Measurements from ENCODE around the gene MLH3. TPM values are rescaled to one million over a fixed set of nuclear protein-coding genes. Genes with fewer than 3 reads are reported as not detected.

MLH3 gene
- total RNA-seq, 1 donor from 2014 or later, result 47.0 TPM

DNA sequence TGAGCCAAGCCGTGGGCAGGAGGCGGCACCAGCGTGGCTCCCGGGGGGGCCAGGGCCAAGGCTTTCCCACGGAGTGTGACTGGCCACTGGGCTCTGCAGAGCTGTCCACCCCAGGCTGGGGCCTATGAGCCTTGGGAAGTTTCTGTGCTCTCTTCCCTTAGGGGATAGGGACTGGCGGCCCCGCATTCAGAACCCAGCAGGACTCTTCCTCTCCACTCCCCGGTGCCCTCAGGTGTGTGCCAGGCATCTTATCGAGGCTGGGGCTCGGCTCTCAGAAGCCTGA, 66.3 kb downstream of the MLH3 start:
- no peak overlapping the region for H3K27ac Mint-ChIP-seq
- no peak for DNase-seq (ENCODE audit: low spot score in 2 of 2, unreplicated experiment in 2 of 2)
- TF ChIP-seq, protein P1, sequence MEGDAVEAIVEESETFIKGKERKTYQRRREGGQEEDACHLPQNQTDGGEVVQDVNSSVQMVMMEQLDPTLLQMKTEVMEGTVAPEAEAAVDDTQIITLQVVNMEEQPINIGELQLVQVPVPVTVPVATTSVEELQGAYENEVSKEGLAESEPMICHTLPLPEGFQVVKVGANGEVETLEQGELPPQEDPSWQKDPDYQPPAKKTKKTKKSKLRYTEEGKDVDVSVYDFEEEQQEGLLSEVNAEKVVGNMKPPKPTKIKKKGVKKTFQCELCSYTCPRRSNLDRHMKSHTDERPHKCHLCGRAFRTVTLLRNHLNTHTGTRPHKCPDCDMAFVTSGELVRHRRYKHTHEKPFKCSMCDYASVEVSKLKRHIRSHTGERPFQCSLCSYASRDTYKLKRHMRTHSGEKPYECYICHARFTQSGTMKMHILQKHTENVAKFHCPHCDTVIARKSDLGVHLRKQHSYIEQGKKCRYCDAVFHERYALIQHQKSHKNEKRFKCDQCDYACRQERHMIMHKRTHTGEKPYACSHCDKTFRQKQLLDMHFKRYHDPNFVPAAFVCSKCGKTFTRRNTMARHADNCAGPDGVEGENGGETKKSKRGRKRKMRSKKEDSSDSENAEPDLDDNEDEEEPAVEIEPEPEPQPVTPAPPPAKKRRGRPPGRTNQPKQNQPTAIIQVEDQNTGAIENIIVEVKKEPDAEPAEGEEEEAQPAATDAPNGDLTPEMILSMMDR (IDR thresholded peaks at IDR 0.05; ENCODE audit: unreplicated experiment), result no peak
- no peaks in the 10 kb centered on the region for H3K27me3 Mint-ChIP-seq (ENCODE audit: low read depth)
- H3K4me3 Mint-ChIP-seq, result no peak overlapping the region
- no peaks in the 10 kb centered on the region for H3K9me3 Mint-ChIP-seq
- H3K4me1 Mint-ChIP-seq, result peaks cover 18% of the 10 kb centered on the region
- H3K36me3 Mint-ChIP-seq, result no peaks in the 10 kb centered on the region

DNA sequence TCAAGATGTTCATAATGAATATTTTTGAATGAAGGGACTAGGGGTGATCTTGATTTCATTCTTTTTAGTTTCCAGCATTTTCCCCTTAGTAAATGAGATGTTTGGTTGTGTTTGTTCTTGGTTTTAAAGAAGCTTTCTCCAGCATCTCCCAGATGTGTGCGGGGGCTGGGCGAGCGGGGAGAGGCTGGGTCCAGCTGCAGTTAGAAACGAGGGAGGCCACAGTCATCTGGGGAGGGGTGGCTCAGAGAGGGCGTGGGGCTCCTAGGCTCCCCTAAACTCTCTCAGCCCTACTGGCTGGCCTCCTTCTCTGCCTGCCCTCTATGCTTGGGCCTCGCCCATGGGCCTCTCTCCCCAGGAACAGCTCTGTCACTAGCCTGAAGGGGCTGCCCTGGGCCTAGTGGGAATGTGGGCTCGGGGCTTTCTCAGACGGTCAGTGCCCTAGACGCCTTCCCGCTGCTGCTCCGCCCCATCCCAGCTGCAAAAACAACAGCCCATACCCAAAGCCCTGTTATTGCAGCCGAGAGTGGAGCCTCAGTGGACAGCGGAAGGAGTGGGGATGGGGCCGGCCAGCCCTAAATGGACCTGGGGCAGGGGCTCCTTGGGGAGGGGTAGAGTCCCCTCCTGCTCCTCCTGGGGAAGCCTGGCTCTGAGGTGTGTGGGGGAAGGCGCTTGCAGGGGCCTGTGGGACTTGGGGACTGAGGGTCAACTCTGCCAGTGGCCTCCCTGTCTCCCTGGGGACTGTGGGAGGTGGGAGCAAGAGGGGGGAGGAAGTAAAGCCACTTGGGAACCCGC, 66.8 kb downstream of the MLH3 start:
- no peaks in the 10 kb centered on the region for H3K36me3 Mint-ChIP-seq
- no peak overlapping the region for H3K27ac Mint-ChIP-seq
- DNase-seq (ENCODE audit: low spot score in 2 of 2, unreplicated experiment in 2 of 2), result no peak
- TF ChIP-seq, protein P1 (IDR thresholded peaks at IDR 0.05; ENCODE audit: unreplicated experiment), result no peak
- no peaks in the 10 kb centered on the region for H3K9me3 Mint-ChIP-seq
- H3K27me3 Mint-ChIP-seq (ENCODE audit: low read depth), result no peaks in the 10 kb centered on the region
- no peak overlapping the region for H3K4me3 Mint-ChIP-seq
- peaks cover 24% of the 10 kb centered on the region for H3K4me1 Mint-ChIP-seq

DNA sequence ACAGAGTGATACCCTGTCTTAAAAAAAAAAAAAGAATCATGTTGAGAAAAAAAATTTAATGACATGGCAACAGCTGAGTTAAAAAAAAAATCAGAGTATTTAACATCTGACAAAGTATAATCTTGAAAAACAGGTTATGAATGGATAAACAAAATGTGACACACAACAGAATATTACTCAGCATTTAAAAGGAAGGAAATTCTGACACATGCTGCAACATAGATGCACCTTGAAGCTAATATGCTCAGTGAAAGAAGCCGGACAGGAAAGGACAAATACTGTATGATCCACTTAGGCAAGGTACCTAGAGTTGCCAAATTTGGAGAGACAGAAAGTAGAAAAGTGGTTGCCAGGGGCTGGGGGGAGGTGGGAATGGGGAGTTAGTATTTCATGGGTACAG, 67.9 kb downstream of the MLH3 start:
- no peaks in the 10 kb centered on the region for H3K9me3 Mint-ChIP-seq
- no peaks in the 10 kb centered on the region for H3K27me3 Mint-ChIP-seq (ENCODE audit: low read depth)
- peaks cover 35% of the 10 kb centered on the region for H3K4me1 Mint-ChIP-seq
- no peak overlapping the region for H3K4me3 Mint-ChIP-seq
- H3K27ac Mint-ChIP-seq, result no peak overlapping the region
- H3K36me3 Mint-ChIP-seq, result no peaks in the 10 kb centered on the region
- TF ChIP-seq, protein P1 (IDR thresholded peaks at IDR 0.05; ENCODE audit: unreplicated experiment), result no peak
- DNase-seq (ENCODE audit: low spot score in 2 of 2, unreplicated experiment in 2 of 2), result no peak

DNA sequence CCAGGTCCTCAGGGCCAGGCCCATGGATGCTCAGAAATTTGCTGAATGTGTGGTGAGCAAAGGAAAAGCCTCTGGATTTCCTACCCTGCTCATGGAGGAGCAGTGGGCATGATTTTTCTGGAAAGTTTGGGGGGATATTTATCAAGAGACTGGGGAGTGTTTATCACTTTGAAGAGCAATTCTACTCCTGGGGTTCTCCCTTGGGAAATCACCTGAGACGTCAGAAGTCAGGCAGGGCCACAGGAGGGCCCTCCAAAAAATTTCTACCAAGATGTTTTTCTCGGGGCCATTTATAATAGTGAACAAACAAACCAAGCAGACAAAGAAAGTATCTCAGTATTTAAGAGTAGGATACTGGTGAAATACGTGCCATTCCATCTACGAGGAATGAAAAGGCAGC, 68.6 kb downstream of the MLH3 start:
- Mint-ChIP-seq H3K4me3 (no peak overlapping the region), H3K27me3 (ENCODE audit: low read depth) (no peaks in the 10 kb centered on the region), H3K4me1 (peaks cover 42% of the 10 kb centered on the region), H3K27ac (no peak overlapping the region), H3K36me3 (no peaks in the 10 kb centered on the region), H3K9me3 (no peaks in the 10 kb centered on the region)
- no peak for DNase-seq (ENCODE audit: low spot score in 2 of 2, unreplicated experiment in 2 of 2)
- TF ChIP-seq, protein P1 (IDR thresholded peaks at IDR 0.05; ENCODE audit: unreplicated experiment), result no peak

DNA sequence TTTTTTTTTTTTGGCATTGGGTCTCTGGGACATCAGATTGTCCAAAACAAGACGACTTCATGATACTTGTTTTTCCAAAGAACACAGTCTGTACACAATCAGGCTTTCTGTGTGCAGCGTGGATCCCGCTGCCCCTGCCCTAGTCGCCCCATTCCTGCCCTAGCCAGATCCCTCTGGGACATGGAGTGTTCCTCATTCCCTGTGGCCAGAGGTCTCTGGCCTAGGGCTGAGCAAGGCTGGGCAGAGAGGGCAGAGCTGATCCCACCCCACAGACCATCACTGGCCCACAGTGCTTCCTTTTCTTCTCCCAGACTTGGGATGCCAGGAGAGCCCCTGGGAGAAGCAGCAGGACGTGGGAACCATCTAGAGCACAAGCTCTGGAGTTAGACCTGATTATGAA, 69.4 kb downstream of the MLH3 start:
- Mint-ChIP-seq H3K27ac (no peak overlapping the region), H3K4me3 (no peak overlapping the region)
- no peak for DNase-seq (ENCODE audit: low spot score in 2 of 2, unreplicated experiment in 2 of 2)

More for the DNA sequence above, 69.4 kb downstream of the MLH3 start:
- H3K27me3 Mint-ChIP-seq (ENCODE audit: low read depth), result no peaks in the 10 kb centered on the region
- peaks cover 48% of the 10 kb centered on the region for H3K4me1 Mint-ChIP-seq
- H3K9me3 Mint-ChIP-seq, result no peaks in the 10 kb centered on the region
- H3K36me3 Mint-ChIP-seq, result no peaks in the 10 kb centered on the region
- TF ChIP-seq, protein P1 (IDR thresholded peaks at IDR 0.05; ENCODE audit: unreplicated experiment), result no peak
